NCI-H1105 treated with DMSO at 0.1 percent for 48 hours (cell line): Measurements from ENCODE around the gene DGKQ.

ENCODE experiments used
- DNase-seq: peaks from one replicate; lab custom pipeline; 2025; lab: John Stamatoyannopoulos, UW

Gene DGKQ, protein sequence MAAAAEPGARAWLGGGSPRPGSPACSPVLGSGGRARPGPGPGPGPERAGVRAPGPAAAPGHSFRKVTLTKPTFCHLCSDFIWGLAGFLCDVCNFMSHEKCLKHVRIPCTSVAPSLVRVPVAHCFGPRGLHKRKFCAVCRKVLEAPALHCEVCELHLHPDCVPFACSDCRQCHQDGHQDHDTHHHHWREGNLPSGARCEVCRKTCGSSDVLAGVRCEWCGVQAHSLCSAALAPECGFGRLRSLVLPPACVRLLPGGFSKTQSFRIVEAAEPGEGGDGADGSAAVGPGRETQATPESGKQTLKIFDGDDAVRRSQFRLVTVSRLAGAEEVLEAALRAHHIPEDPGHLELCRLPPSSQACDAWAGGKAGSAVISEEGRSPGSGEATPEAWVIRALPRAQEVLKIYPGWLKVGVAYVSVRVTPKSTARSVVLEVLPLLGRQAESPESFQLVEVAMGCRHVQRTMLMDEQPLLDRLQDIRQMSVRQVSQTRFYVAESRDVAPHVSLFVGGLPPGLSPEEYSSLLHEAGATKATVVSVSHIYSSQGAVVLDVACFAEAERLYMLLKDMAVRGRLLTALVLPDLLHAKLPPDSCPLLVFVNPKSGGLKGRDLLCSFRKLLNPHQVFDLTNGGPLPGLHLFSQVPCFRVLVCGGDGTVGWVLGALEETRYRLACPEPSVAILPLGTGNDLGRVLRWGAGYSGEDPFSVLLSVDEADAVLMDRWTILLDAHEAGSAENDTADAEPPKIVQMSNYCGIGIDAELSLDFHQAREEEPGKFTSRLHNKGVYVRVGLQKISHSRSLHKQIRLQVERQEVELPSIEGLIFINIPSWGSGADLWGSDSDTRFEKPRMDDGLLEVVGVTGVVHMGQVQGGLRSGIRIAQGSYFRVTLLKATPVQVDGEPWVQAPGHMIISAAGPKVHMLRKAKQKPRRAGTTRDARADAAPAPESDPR

DNA sequence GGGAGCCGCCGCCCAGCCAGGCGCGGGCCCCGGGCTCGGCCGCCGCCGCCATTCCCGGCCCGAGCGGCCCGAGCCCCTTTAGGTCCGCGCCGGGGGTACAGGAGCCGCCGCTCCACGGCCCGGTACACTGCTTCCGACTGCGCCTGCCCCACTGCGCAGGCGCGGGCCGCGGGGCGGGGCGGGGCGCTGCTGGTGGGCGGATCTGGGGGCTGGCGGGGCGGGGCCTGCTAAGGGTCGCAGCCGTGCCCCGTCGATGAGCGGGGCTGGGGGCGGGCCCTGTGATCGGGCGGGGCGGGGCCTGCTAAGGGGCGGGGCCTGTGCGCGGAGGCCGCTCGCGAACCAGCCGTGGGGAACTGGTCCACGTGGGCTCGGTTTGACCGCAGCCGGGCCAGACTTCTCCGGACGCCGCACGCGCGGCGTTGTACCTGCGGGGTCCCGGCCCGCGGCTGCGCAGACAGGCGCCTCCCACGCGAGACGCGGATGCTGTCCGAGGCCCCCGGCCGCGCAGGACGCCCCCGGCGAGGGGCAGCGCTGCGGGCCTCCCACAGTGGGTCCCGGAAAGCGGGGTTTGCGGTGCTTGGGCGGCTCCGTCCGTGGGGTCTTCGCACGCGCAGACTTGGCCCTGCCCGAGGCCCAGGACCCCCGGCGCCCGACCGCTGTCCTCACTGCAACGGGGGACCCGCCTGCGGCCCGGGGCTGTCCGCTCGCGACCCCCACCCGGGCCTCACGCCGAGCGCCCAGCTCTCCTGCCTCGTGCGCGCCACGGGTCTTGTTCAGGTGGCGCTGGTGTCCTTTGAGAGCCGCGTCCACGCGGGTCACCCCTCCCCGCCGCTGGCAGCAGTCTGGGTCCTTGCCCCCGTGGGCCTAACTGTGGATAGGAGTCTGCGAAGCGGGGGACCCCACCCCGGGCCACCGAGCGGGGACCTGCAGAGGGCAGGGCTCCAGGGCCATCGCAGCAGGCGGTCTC is at the start of gene DGKQ:
Gene DGKQ (minus strand): TSS at position 139 of the 967 bp plus-strand sequence. CDS start 87 bp downstream, at position 52.
- DNase-seq: no peak

DNA sequence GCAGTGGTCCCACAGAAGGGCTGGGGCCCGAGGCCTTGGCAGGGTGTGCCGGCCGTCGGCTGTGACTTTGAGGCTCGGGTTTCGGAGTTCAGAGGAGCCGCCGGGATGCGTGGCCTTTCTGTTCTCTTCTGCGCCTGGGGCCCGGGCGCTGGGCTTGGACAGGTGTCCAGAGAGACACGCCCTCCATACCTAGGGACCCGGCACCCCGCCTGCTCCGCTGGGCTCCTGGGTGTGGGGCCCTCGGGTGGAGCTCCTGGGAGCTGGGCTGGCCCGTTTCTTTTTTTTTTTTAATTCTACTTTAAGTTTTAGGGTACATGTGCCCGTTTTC is 49.3 kb upstream of the DGKQ start:
- no peak for DNase-seq

DNA sequence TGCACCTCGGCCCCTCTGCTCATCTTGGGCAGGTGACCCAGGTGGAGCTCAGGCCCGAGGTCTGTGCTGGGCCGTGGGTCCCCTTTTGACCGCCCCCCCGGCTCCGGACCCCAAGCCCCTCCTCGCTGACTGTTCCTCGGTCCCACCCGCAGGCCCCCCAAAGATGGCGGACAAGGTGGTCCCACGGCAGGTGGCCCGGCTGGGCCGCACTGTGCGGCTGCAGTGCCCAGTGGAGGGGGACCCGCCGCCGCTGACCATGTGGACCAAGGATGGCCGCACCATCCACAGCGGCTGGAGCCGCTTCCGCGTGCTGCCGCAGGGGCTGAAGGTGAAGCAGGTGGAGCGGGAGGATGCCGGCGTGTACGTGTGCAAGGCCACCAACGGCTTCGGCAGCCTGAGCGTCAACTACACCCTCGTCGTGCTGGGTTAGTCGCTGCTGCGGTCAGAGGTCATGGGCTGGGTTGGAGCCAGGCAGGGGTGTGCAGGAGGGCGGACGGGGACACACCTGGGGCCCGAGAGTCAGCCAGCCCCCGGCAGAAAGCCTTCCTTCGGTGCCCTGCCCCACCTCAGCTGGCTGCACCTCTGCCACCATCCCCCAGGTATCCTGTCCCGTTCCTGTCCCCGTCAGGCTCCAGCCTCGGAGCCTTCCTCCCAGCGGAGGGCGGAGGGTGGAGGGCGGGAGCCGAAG is 48.8 kb upstream of the DGKQ start:
- no peak for DNase-seq

- DNase-seq: no peak
These were observed 48.1 kb upstream of the DGKQ start for GRCh38 chr4:1021386-1022050.

DNA sequence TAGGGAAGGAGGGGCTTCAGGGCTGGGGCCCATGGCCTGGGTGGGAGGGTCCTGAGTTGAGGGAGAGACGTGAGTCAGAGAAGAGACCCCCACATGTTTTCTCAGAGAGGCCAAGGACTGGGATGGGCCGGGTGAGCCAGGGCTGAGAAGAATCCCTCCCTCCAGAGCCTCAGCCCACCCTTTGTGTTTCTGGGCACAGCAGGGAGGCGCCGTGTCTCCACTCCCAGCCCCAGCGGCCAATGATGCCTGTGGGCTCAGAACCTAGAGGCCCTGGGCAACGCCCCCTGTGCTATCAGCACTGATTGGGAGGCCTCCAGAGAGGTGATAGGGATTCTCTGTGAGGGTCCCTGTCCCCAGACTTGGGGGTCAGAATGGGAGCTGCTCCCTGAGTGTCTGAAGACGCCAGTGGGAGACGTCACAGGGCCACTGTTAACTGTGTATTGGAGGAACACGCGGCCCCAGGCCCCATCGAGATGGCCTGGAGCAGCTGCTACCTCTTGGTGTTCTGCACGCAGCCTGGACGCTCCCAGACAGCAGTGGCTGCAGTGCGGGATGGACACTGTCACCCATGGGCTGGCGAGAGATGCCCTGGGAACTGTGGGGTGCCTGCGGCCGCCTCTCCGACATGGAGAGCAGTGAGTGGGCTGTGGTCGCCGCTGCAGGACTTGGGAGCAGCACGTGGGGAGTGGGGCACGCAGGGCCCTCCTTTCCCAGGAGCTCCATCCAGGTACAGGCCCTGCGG is 46.5 kb upstream of the DGKQ start:
- no peak for DNase-seq

GRCh38 chr4:1019320-1019719 is 46.0 kb upstream of the DGKQ start:
- no peak for DNase-seq

DNA sequence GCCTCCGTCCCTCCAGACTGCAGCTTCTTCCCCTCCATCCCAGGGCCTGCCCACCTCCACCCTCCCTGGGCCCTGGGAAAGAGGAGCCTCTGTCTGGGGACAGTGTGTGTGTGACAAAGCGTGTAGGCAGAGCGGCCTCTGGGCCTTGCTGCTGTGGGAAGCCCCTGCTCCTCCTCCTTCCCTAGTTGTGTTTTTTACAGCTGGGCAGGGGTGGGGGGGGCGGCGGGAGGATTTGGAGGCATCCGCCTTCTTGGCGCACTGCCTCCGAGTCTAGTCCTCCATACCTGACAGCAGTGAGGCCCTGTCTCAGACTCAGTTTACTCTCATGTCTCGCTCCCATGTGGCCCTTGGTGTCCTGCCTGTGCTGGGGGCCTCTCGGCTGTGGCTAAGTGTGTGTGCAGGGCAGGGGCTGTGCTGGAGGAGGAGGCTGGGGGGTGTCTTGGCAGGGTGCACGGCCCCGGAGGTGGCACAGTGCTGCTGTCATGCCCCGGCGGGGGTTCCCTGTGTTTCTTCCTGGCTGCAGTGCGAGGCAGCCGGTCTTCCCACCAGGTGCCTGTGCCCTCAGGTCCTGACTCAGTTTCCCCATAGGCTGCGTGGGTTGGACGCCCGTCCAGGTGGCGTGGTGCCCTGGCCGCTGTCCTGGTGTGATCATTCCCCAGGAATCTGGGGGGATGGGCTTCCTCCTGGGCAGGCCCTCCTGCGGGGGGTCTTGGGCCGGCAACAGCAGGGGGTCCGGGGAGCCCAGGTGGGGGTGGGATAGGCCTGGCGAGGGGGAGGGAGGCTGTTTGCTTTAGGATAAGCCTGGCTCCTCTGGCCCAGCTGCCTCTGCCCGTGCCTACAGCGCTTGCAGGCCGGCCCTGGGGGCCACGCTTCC is 45.0 kb upstream of the DGKQ start:
- DNase-seq: no peak

DNA sequence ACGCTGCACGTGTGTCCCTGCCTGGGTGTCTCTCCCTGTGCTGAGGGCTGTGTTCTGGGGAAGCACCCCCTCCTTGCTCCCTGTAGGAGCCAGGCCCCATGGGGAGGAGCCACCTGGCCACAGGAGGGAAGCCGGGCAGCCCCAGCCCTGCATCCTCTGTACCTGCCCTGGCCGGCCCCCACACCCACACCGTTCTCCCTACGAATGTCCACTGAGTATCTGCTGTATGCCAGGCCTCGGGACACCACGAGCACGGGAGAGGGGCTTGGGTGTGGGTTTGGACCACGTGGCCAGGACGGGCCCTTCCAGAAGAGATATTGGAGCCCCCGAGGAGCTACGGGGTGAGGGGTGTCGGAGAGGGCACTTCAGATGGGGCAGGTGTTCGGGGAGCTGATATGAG is 44.3 kb upstream of the DGKQ start:
- DNase-seq: no peak

DNA sequence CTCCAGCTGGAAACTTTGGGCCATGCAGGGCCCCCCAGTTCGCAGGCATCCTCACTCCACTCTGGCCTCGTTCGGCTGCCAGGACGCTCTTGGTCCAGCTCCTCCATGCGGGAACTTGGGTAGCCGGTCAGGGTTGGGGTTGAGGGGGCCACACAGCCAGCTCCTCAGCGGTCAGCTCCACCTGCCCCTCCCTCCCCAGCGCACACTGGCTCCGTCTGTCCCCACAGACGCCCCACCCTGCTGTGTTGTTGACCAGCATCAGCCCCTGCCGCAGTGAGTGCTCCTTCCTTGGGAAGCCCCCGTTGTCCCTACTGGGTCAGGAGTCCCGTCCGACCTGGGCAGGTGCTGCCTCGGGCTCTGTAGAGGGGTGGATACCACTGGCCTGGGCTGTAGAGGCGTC is 43.8 kb upstream of the DGKQ start:
- DNase-seq: no peak

GRCh38 chr4:1015746-1016145 is 42.4 kb upstream of the DGKQ start:
- DNase-seq: no peak

GRCh38 chr4:1015179-1015578 is 41.8 kb upstream of the DGKQ start:
- DNase-seq: no peak

DNA sequence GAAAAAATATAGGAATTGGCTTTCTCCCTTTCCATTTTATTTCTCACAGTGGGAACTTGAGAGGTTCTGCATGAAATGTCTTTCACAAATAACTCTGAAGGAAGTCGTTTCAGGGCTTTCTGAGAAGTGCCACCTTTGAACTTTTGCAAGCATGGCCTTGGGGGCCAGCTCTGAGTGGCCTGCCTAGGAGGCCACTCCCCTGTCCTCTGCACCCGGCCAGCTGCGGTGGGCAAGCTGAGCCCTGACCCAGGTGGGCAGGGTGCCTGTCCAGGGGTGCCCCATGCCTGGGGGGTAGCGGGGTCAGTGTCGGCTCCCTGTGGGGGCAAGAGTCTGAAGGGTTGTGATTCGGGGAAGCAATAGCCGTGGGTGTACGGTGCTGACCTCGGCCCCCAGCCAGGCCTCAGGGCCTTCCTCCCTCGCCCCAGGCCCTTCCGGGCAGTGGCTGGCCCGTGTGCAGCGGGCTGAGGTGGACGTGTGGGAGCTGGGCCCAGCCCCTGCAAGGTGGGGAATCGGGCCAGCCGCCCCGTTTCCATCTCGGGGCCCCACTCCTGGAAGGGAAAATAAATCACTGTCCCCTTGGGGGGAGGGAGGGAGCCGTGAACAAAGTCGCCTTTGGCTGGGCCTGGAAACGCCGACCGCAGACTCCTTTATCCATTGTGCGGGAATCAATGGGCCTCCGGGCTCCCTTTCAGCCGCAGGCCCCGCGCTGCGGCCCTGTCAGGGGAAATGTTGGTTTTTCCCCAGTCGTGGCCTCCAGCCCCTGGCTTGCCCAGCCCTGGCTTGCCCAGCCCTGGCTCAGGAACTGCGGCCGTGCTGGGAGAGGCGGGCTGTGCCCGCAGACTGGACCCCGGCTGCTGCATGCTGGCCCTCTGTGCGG is 41.2 kb upstream of the DGKQ start:
- no peak for DNase-seq

- DNase-seq: no peak
These were observed 40.1 kb upstream of the DGKQ start for GRCh38 chr4:1013225-1014073.

DNA sequence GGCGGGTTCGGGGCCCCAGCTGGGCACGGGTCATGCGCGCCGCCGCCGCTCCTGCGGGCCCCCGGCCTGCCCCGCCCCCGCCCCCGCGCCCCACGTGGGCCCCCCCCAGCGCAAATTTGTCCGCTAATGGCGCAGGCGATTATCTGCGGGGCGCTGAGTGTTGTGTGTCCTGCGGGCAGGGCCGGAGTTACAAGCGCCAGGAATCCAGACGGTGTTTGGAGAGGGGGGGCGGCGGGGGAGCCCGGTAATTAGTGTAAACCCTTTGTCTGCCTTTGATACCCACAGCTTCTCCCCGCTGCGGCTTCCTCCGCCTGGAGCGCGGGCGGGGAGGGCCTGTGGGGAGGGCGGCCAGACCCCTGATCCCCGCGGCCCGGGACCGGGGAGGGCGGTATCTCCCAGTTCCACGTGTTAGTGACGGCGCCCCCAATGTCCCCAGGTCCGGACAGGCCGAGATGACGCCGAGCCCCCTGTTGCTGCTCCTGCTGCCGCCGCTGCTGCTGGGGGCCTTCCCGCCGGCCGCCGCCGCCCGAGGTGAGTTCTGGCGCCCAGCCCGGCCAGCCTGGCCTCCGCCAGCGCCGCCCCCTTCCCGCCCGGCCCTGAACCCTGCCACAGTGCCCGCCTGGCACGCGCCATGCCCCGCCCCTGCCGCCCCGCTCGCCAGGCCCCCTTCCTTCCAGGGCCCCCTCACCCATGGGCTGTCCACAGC is 38.8 kb upstream of the DGKQ start:
- DNase-seq: no peak

- no peak for DNase-seq
These were observed 38.3 kb upstream of the DGKQ start for GRCh38 chr4:1011666-1012033.

GRCh38 chr4:1011022-1011665 is 37.8 kb upstream of the DGKQ start, which contains the start of gene FGFRL1:
Gene FGFRL1, plus strand, starts transcription at chr4:1011626. Its CDS starts 860 bp downstream, at chr4:1012486.
- no peak for DNase-seq
